ENCODE measurements around the gene EMC1.
"Not testable (repeated sequence)": the region's sequence is repeated elsewhere in the genome, so short reads cannot be mapped to it uniquely, and the experiment has no call there.

The EMC1 gene

DNA sequence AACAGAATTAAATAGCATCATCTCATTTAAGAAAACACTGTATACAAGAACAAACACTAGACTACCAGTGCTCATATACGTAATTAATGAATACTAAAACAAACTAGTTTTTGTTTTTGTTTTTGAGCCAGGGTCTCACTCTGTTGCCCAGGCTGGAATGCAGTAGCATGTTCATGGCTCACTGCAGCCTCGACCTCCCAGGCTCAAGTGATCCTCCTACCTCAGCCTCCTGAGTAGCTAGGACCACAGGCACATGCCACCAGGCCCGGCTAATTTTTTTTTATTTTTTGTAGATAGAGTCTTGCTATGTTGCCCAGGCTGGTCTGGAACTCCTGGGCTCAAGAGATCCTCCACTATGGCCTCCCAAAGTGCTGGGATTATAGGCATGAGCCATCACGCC, 34.7 kb downstream of the EMC1 start:
- not testable (repeated sequence) for DNase-seq (ENCODE audit: low read depth)

DNA sequence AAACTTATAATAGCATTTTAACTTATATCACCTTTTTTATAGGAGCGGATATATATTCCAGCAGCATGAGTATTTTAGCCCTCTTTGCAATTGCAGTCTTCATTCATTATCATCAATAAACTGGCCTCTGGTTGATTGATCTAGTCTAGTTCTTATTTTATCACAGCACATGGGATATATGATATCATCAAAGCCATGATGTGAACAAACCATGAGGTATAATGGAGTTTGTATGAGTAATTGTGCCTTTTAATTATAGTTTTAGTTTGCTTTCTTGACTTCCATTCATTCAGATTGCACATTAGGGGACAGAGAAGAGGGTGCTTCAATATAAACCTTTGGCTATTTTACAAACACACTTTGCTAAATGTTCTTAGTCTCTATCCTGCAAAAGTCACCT, 37.7 kb downstream of the EMC1 start:
- no peak for DNase-seq (ENCODE audit: low read depth)

DNA sequence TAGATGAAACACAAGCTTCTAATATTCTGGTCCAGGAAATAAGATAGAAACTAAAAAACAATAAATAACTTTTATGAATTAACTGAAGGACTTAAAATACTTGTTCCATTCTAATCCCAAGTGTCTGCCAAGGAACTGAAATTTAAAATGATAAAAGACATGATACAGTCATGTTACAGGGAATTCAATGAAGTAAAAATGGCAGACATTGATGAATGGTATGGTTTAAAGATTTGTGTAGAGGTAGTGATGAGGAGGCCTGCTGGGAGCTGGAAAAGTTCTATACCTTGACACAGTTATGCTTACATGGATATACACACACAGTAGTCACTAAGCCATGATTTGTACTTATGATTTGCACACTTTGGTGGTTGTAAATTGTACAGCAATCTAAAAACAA, 39.2 kb downstream of the EMC1 start:
- DNase-seq (ENCODE audit: low read depth), result no peak

DNA sequence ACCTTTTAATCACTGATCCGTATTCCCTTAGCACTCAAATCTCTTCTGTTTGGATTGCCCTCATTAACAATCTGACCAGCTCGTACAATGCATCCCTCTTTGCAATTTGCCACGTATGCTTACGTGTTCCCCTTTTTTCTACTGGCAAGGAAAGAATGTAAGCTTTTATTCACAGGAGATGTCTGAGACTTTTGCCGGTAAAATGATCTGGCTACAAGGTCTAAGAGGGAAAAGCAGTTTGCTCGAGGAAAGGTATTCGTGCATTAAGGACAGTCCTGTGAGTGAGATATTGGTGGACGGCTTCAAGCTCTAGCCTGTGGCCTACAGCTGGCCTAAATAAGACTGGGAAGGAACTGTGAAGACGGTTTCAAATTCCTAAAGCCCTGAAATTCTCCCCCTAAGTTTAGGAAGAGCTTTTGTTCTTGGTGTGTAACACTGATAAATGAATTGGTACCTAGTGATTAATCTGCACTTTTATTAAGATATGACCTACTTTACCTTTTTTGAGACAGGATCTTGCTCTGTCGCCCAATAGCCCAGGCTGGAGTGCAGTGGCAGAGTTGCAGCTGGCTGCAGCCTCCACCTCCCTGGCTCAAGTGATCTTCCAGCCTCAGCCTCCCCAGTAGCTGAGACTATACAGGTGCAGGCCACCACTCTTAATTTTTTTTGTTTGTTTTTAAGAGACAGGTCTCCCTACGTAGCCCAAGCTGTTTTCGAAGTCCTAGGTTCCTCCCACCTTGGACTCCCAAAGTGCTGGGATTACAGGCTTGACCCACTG, 40.4 kb downstream of the EMC1 start:
- no peak for DNase-seq (ENCODE audit: low read depth)

DNA sequence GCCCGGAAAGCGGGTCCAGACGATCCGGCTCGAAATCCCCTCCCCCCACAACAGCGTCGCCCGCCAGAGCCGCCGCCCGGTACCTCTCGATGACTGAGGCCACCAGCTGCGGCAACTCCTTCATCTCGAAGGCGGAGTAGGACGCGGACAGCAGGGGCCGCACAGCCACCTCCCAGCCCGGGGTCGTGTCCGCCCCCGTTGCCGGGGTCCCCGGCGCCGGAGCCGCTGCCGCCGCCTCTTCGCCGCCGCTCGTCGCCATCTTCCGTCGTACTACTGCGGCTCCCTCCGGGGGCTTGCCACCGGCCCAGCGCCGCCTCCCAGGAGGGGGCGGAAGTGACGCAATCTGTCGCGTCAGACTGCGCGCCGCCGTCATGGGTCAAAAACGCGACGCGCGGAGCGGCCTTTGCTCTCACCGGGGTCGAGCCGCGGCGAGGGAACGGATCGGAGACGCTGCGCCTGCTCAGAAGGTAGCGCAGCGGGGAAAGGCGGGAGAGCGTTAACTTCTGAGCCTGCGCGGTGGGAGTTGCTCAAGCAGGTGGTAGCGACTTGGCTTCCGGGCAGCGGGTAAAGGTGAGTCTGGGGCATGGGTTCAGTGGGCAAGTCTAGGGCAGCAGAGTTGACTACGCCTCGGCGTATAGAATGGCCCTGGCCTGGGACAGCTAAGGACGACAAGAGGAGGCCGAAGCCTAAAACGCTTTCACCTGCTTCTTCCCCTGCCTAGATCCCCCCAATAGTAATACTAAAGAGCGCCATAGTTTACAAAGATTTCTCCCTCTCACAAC, 41.1 kb downstream of the EMC1 start, which contains the start of gene UBR4:
Gene UBR4, minus strand, starts transcription at position 277 of the 782 bp plus-strand sequence. Its CDS starts 18 bp downstream, at position 259.
- DNase-seq (ENCODE audit: low read depth), result peak; percentile 96

GRCh38 chr1:19209439-19209989, 41.8 kb downstream of the EMC1 start:
- DNase-seq (ENCODE audit: low read depth), result peak; percentile 11

GRCh38 chr1:19208710-19209438, 42.5 kb downstream of the EMC1 start:
- no peak for DNase-seq (ENCODE audit: low read depth)

DNA sequence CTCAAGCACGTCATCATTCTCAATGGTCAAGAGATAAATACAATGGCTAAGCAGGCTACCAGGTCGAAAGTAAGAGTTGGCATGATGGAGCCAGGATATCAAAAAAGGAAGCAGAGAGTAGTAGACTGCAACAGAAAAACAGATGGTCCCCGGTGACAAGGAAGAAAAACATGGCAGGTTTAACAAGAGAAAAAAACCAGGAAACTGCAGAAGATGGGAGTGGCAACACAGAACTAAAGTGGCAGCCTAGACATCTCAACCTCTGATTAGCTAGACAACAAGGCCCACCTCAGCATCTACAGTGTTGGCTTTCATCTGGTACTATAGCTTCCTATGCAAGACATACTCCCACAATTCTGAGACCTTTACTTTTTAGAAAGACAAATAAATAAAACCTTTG, 44.4 kb downstream of the EMC1 start:
- DNase-seq (ENCODE audit: low read depth), result no peak

- DNase-seq (ENCODE audit: low read depth), result no peak
Measured at GRCh38 chr1:19205845-19206244, 45.5 kb downstream of the EMC1 start.

DNA sequence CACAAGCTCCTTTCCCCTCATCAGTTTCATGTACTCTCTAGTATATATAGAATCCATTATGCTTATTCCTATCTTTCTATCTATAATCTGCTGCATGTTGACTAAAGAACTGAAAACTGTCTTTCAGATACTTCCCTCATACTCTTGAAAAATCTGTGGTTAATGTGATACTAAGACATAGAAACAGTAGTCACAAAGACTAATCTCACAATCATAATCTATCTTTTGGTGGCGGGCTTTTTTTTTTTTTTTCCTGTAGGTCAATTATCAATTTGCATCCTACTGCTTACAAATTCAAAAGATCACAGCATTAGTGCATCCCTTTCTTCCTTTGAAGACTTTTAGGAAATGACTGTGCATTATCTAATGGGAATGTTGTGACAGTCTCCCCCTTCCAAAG, 45.9 kb downstream of the EMC1 start:
- DNase-seq (ENCODE audit: low read depth), result no peak

DNA sequence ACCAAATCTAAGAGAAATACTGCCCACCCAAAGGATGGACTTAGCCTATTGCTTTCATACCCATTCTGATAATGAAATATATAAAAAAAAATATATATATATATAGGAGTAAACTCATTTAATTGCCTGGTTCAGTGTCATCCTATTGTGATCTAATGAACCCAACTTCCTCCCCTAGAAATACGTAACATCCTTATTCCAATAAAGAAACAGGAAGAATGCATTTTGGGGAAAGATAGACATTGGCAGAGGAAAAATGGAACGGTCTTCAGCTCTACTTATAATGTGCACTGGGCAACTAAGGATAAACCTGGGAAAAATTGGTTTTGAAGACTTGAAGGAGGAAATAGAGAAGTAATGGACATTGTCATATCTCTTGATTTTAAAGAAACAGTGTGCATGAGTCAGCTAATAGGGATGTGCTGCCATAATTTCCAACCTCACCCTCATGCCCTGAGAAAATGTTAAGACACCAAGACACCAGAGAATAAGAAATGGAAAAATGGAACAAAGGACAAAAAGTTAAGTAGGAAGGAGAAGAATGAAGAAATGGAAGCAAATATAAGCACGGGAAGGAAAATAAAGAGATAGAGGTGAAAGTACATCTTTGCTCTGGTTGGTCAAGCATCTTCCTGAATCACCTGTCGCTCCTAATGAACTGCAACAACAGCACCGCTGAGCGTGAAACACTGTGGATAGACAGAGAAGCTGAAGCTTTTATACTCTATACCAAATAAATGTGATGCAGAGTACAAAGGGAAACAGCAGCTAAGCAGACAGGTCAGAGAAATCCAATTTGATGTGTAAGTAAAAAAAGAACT, 46.7 kb downstream of the EMC1 start:
- no peak for DNase-seq (ENCODE audit: low read depth)

DNA sequence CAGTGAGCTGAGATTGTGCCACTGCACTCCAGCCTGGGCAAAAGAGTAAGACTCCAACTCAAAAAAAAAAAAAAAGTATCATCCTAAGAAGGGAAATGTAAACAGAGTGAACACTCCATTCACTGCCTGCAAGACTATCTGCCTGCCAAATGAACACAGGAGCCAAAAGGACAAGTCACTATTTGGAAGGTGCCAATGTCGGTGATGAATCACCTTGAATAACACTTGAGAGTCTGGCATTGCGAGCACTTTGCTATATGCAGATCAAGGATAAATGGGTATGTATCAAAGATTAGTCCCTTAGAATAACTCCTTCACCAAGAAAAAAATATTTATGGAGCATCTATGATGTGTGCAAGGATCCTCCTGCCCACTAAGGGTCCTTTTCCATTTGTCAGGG, 47.9 kb downstream of the EMC1 start:
- no peak for DNase-seq (ENCODE audit: low read depth)

DNA sequence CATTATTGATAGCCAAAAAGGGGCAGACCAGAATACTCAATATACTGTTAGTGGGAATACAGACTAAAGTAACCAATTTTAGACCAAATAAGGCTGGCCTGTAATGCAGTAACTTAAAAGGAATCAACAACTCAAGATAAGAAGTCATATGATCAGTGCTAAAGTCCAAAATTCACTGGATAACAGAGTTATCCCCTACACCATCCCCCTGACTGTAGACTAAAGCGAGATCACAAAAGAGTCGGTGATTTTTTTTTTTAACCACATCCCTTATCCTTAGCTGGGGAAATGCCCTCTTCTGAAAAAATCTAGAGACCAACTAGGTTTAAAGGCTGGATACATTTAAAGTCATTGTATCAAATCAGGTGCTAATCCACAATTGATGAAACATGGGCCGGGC, 48.9 kb downstream of the EMC1 start:
- no peak for DNase-seq (ENCODE audit: low read depth)

GRCh38 chr1:19199969-19200604, 51.2 kb downstream of the EMC1 start:
- DNase-seq (ENCODE audit: low read depth), result no peak

GRCh38 chr1:19199329-19199968, 51.9 kb downstream of the EMC1 start:
- DNase-seq (ENCODE audit: low read depth), result no peak

DNA sequence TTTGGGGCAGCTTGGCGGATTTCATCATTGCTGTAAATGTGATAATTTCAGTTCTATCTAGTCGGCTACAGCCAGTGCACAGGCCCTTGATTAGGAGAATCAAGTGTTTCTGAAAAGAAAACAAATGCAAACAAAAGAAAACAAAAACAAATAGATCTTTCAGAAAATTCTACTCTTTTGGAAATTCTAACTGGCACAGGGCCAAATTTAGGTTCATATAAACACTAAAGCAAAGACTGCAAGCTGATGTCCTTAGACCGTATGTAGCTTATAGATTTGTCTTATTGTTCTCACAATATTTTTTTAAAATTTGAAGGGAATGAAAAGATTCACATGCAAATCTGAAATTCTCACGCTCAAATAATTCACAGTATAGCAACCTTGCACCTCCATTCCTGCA, 52.5 kb downstream of the EMC1 start:
- no peak for DNase-seq (ENCODE audit: low read depth)

- no peak for DNase-seq (ENCODE audit: low read depth)
Measured at GRCh38 chr1:19197845-19198244, 53.5 kb downstream of the EMC1 start.

GRCh38 chr1:19196331-19196730, 55.0 kb downstream of the EMC1 start:
- DNase-seq (ENCODE audit: low read depth), result no peak

- DNase-seq (ENCODE audit: low read depth), result no peak
Measured at GRCh38 chr1:19193004-19193403, 58.3 kb downstream of the EMC1 start.

GRCh38 chr1:19191811-19192210, 59.5 kb downstream of the EMC1 start:
- DNase-seq (ENCODE audit: low read depth), result no peak

- DNase-seq (ENCODE audit: low read depth), result no peak
Measured at GRCh38 chr1:19190468-19190867, 60.9 kb downstream of the EMC1 start.

All from stimulated activated CD8-positive, alpha-beta memory T cell treated with anti-CD3 and anti-CD28 coated beads, Interleukin-12 subunit alpha, Interleukin-12 subunit beta, amount 100 ng/mL, for 1 hour (primary cell).